Neural progenitor cell (in vitro differentiated cells): Measurements from ENCODE around the gene APOBEC3H. TPM values are rescaled to one million over a fixed set of nuclear protein-coding genes. Genes with fewer than 3 reads are reported as not detected.

Source experiments
- DNase-seq: peaks from one replicate; pipeline ENCODE4 v3.0.0-alpha.2; 2016; ENCODE audit warnings: low spot score
- H2AFZ ChIP-seq: fragments of 200-600 bp; sonication (generic); replicated peaks from 2 replicates; pipeline ENCODE4 v1.6.1; 2016; ENCODE audit warnings: antibody characterized with exemption
- H3F3A ChIP-seq: fragments of 200-600 bp; sonication (generic); 2 replicates; pipeline ENCODE4 v1.6.1; 2016; ENCODE audit warnings: antibody characterized with exemption, low read depth
- H3K27ac ChIP-seq: fragments of 200-600 bp; sonication (generic); 2 replicates; pipeline ENCODE4 v1.5.1; 2016; ENCODE audit warnings: mild to moderate bottlenecking
- H3K27me3 ChIP-seq: fragments of 200-600 bp; sonication (generic); 2 replicates; pipeline ENCODE4 v1.6.1; 2016; ENCODE audit warnings: mild to moderate bottlenecking, moderate library complexity
- H3K36me3 ChIP-seq: fragments of 200-600 bp; sonication (generic); 2 replicates; pipeline ENCODE4 v1.5.1; 2016
- H3K4me1 ChIP-seq: fragments of 200-600 bp; sonication (generic); 2 replicates; pipeline ENCODE4 v1.6.1; 2016; ENCODE audit warnings: mixed run types
- H3K4me2 ChIP-seq: fragments of 200-600 bp; sonication (generic); 2 replicates; pipeline ENCODE4 v1.6.1; 2016
- H3K4me3 ChIP-seq: fragments of 200-600 bp; sonication (generic); 2 replicates; pipeline ENCODE4 v1.5.1; 2016
- H3K79me2 ChIP-seq: fragments of 200-600 bp; sonication (generic); 2 replicates; pipeline ENCODE4 v1.6.1; 2016; ENCODE audit warnings: low read depth
- H3K9ac ChIP-seq: fragments of 200-600 bp; sonication (generic); 2 replicates; pipeline ENCODE4 v1.6.1; 2016
- H3K9me3 ChIP-seq: fragments of 200-600 bp; sonication (generic); 2 replicates; pipeline ENCODE4 v1.5.1; 2016; ENCODE audit warnings: low read depth
- H4K20me1 ChIP-seq: fragments of 200-600 bp; sonication (generic); 2 replicates; pipeline ENCODE4 v1.6.1; 2016; ENCODE audit warnings: low read depth
- H3K27ac Mint-ChIP-seq: 3 replicates; pipeline ENCODE4 v1.8.0; 2021; ENCODE audit warnings: mixed read lengths
- H3K27me3 Mint-ChIP-seq: 2 replicates; pipeline ENCODE4 v1.8.0; 2022; ENCODE audit warnings: low read depth, mild to moderate bottlenecking, inconsistent platforms, moderate library complexity, mixed read lengths; ENCODE audit not compliant: insufficient read depth
- H3K36me3 Mint-ChIP-seq: 3 replicates; pipeline ENCODE4 v1.8.0; 2021; ENCODE audit warnings: mixed read lengths
- H3K4me1 Mint-ChIP-seq: 3 replicates; pipeline ENCODE4 v1.8.0; 2021; ENCODE audit warnings: mixed read lengths
- H3K4me3 Mint-ChIP-seq: 3 replicates; pipeline ENCODE4 v1.8.0; 2021; ENCODE audit warnings: mild to moderate bottlenecking, moderate library complexity, mixed read lengths
- H3K9me3 Mint-ChIP-seq: 3 replicates; pipeline ENCODE4 v1.8.0; 2020; ENCODE audit warnings: mixed read lengths
- CTCF ChIP-seq: fragments of 200-600 bp; sonication (generic); IDR thresholded peaks from 2 replicates; pipeline ENCODE4 v1.5.1; 2017; ENCODE audit warnings: antibody characterized with exemption, mild to moderate bottlenecking
- EZH2 ChIP-seq: fragments of 200-600 bp; sonication (generic); IDR thresholded peaks from 2 replicates; pipeline ENCODE4 v1.6.1; 2017; ENCODE audit warnings: antibody characterized with exemption, mild to moderate bottlenecking, moderate library complexity
- EZH2phosphoT487 ChIP-seq: fragments of 200-600 bp; sonication (generic); IDR thresholded peaks from 2 replicates; pipeline ENCODE4 v1.6.1; 2017; ENCODE audit warnings: antibody characterized with exemption
- total RNA-seq: library from RNA; depleted of rRNA; stranded (reverse); fragments of >200 nt; gene quantifications from 2 replicates; pipeline ENCODE4 v1.2.3, GENCODE V29; 2015; ENCODE audit warnings: low replicate concordance

APOBEC3H gene
- total RNA-seq, 1 donor from 2014 or later, result 1.4 TPM

GRCh38 chr22:39109361-39109760 lies 12.3 kb downstream of the APOBEC3H start:
- Histone ChIP-seq H3K4me2 (no peak overlapping the region), H3K4me3 (no peak overlapping the region), H3K27me3 (no peaks in the 10 kb centered on the region), H3K27ac (no peak overlapping the region), H3K79me2 (no peaks in the 10 kb centered on the region), H3K9ac (no peak overlapping the region), H3K9me3 (no peaks in the 10 kb centered on the region), H3F3A (peaks cover 20% of the 10 kb centered on the region), H4K20me1 (no peaks in the 10 kb centered on the region), H3K4me1 (peaks cover 16% of the 10 kb centered on the region), H2AFZ (no peak overlapping the region), H3K36me3 (no peaks in the 10 kb centered on the region)
- TF ChIP-seq EZH2 (no peak), CTCF (no peak), EZH2phosphoT487 (no peak)
- no peaks in the 10 kb centered on the region for H3K36me3 Mint-ChIP-seq
- no peaks in the 10 kb centered on the region for H3K9me3 Mint-ChIP-seq
- peaks cover 19% of the 10 kb centered on the region for H3K4me1 Mint-ChIP-seq
- no peak overlapping the region for H3K4me3 Mint-ChIP-seq
- DNase-seq, result no peak
- no peak overlapping the region for H3K27ac Mint-ChIP-seq
- H3K27me3 Mint-ChIP-seq, result peaks cover 3% of the 10 kb centered on the region

- H3K4me3 Mint-ChIP-seq, result no peak overlapping the region
- H3K4me1 Mint-ChIP-seq, result peaks cover 34% of the 10 kb centered on the region
- peak overlapping the region; percentile 25 for H3K4me2 ChIP-seq
- H3K79me2 ChIP-seq, result no peaks in the 10 kb centered on the region
- peaks cover 35% of the 10 kb centered on the region for H3F3A ChIP-seq
- H3K4me1 ChIP-seq, result peaks cover 31% of the 10 kb centered on the region
- H3K9me3 ChIP-seq, result no peaks in the 10 kb centered on the region
- peak; percentile 68 for DNase-seq
- peak overlapping the region; percentile 83 for H2AFZ ChIP-seq
- no peaks in the 10 kb centered on the region for H4K20me1 ChIP-seq
- peaks cover 15% of the 10 kb centered on the region for H3K27me3 ChIP-seq
- TF ChIP-seq EZH2phosphoT487, result no peak
- H3K27ac Mint-ChIP-seq, result peak overlapping the region; percentile 13
- H3K36me3 Mint-ChIP-seq, result no peaks in the 10 kb centered on the region
- peaks cover 7% of the 10 kb centered on the region for H3K27me3 Mint-ChIP-seq
- no peak overlapping the region for H3K9ac ChIP-seq
- no peak overlapping the region for H3K4me3 ChIP-seq
- no peaks in the 10 kb centered on the region for H3K9me3 Mint-ChIP-seq
- no peak overlapping the region for H3K27ac ChIP-seq
- no peaks in the 10 kb centered on the region for H3K36me3 ChIP-seq
These were observed 13.9 kb downstream of the APOBEC3H start for GRCh38 chr22:39110631-39111561.

GRCh38 chr22:39114112-39114511 lies 17.1 kb downstream of the APOBEC3H start:
- H3K4me3 ChIP-seq, result peak overlapping the region; percentile 30
- Mint-ChIP-seq H3K4me1 (peaks cover 42% of the 10 kb centered on the region), H3K27me3 (peaks cover 15% of the 10 kb centered on the region)

More at GRCh38 chr22:39114112-39114511, 17.1 kb downstream of the APOBEC3H start:
- Histone ChIP-seq H3K9me3 (no peaks in the 10 kb centered on the region), H3K4me1 (peaks cover 32% of the 10 kb centered on the region), H3K36me3 (no peaks in the 10 kb centered on the region), H3K4me2 (peak overlapping the region; percentile 72), H3K79me2 (no peaks in the 10 kb centered on the region), H3F3A (peaks cover 39% of the 10 kb centered on the region), H4K20me1 (no peaks in the 10 kb centered on the region), H3K27me3 (peaks cover 19% of the 10 kb centered on the region), H2AFZ (no peak overlapping the region), H3K27ac (no peak overlapping the region), H3K9ac (no peak overlapping the region)
- peak; percentile 58 for DNase-seq
- Mint-ChIP-seq H3K4me3 (no peak overlapping the region), H3K27ac (no peak overlapping the region), H3K36me3 (no peaks in the 10 kb centered on the region), H3K9me3 (no peaks in the 10 kb centered on the region)
- no peak for TF ChIP-seq EZH2phosphoT487
- no peak for TF ChIP-seq CTCF
- TF ChIP-seq EZH2, result no peak
